HepG2 (cell line): ENCODE results near the gene PRIMA1. TPM values are rescaled to one million over a fixed set of nuclear protein-coding genes. Genes with fewer than 3 reads are reported as not detected.

Experiments
- KDM1A ChIP-seq: IDR thresholded peaks from 2 replicates; pipeline ENCODE4 v1.6.1; 2016; ENCODE audit warnings: missing compliant biosample characterization
- MAZ ChIP-seq, 2 experiments: sonication (generic) in 1 of 2; formaldehyde crosslinking in 1 of 2; IDR thresholded peaks; 2 replicates each; pipeline versions ENCODE4 v1.5.0 to v1.6.1; 2012 to 2020; ENCODE audit warnings: low read depth in 2 of 2, mild to moderate bottlenecking in 2 of 2, borderline replicate concordance in 1 of 2, improper control_type of control experiment in 1 of 2, low read length in 1 of 2, missing genetic modification reagents in 1 of 2, moderate library complexity in 1 of 2
- NFE2 ChIP-seq: sonication (generic); formaldehyde crosslinking; IDR thresholded peaks from 2 replicates; pipeline ENCODE4 v1.4.0; 2020; ENCODE audit warnings: missing genetic modification reagents
- NFYB ChIP-seq: sonication (generic); formaldehyde crosslinking; IDR thresholded peaks from 2 replicates; pipeline ENCODE4 v1.4.0; 2020; ENCODE audit warnings: missing genetic modification reagents
- SAP130 ChIP-seq: IDR thresholded peaks from 2 replicates; pipeline ENCODE4 v1.6.1; 2016; ENCODE audit warnings: low read depth
- ZNF335 ChIP-seq: sonication (generic); formaldehyde crosslinking; IDR thresholded peaks from 2 replicates; pipeline ENCODE4 v1.4.0; 2020; ENCODE audit warnings: missing genetic modification reagents
- ZNF556 ChIP-seq: sonication (generic); formaldehyde crosslinking; IDR thresholded peaks from 2 replicates; pipeline ENCODE4 v1.4.0; 2020; ENCODE audit warnings: mild to moderate bottlenecking, missing genetic modification reagents, borderline replicate concordance
- ZNF562 ChIP-seq: sonication (generic); formaldehyde crosslinking; IDR thresholded peaks from 2 replicates; pipeline ENCODE4 v1.8.0; 2022; ENCODE audit warnings: missing genetic modification reagents, borderline replicate concordance
- ZNF703 ChIP-seq: sonication (generic); formaldehyde crosslinking; IDR thresholded peaks from 2 replicates; pipeline ENCODE4 v1.5.1; 2020; ENCODE audit warnings: missing genetic modification reagents, mild to moderate bottlenecking, moderate library complexity, borderline replicate concordance
- ZNF879 ChIP-seq: sonication (generic); formaldehyde crosslinking; IDR thresholded peaks from 2 replicates; pipeline ENCODE4 v1.8.1; 2023; ENCODE audit warnings: missing genetic modification reagents
- polyA plus RNA-seq, 8 experiments: library from polyadenylated mRNA; depleted of rRNA in 3 of 8; stranded (reverse) in 7 of 8; unstranded in 1 of 8; fragments of >200 nt; fragmentation: Illumina TruSeq in 4 of 8; extraction: Trizol in 4 of 8; gene quantifications; 2 replicates each; pipeline versions ENCODE4 v1.2.1 to v1.2.3, GENCODE V29; 2011 to 2016; ENCODE audit warnings: low read depth in 4 of 8, missing spikeins in 1 of 8, mixed read lengths in 1 of 8; ENCODE audit not compliant: insufficient read depth in 1 of 8
- total RNA-seq, 5 experiments: library from RNA; depleted of rRNA; stranded (reverse); fragments of >200 nt; fragmentation: Illumina TruSeq; extraction: Trizol; gene quantifications; 2 replicates each; pipeline ENCODE4 v1.2.3, GENCODE V29; 2016; ENCODE audit warnings: low read depth in 1 of 5
- TF ChIP-seq, protein P1 (sequence below): sonication (generic); formaldehyde crosslinking; IDR thresholded peaks from 2 replicates; pipeline ENCODE4 v1.4.0; 2020; ENCODE audit warnings: missing genetic modification reagents, mild to moderate bottlenecking, borderline replicate concordance
- TF ChIP-seq, protein P2 (sequence below): sonication (generic); formaldehyde crosslinking; IDR thresholded peaks from 2 replicates; pipeline ENCODE4 v1.5.1; 2020; ENCODE audit warnings: missing genetic modification reagents, mild to moderate bottlenecking, borderline replicate concordance
- TF ChIP-seq, protein P3 (sequence below): sonication (generic); formaldehyde crosslinking; IDR thresholded peaks from 2 replicates; pipeline ENCODE4 v1.8.0; 2022; ENCODE audit warnings: missing genetic modification reagents, low read depth, mild to moderate bottlenecking, borderline replicate concordance
- TF ChIP-seq, protein P4 (sequence below): sonication (generic); formaldehyde crosslinking; IDR thresholded peaks from 2 replicates; pipeline ENCODE4 v1.4.0; 2020; ENCODE audit warnings: missing genetic modification reagents
- TF ChIP-seq, protein P5 (sequence below): sonication (generic); formaldehyde crosslinking; IDR thresholded peaks from 2 replicates; pipeline ENCODE4 v1.5.0; 2020; ENCODE audit warnings: missing genetic modification reagents, mild to moderate bottlenecking, borderline replicate concordance
- TF ChIP-seq, protein P6 (sequence below): sonication (generic); formaldehyde crosslinking; IDR thresholded peaks from 2 replicates; pipeline ENCODE4 v1.5.0; 2020; ENCODE audit warnings: missing genetic modification reagents, mild to moderate bottlenecking, borderline replicate concordance
- TF ChIP-seq, protein P7 (sequence below): sonication (generic); formaldehyde crosslinking; IDR thresholded peaks from 2 replicates; pipeline ENCODE4 v1.4.0; 2020; ENCODE audit warnings: mild to moderate bottlenecking, missing genetic modification reagents

Gene PRIMA1
- total and polyA plus RNA-seq, 2 of the 13 experiments (the other 11 are each of a cell fraction or from before 2014, with no cell fraction given), result 2.4 to 3.2 TPM

DNA sequence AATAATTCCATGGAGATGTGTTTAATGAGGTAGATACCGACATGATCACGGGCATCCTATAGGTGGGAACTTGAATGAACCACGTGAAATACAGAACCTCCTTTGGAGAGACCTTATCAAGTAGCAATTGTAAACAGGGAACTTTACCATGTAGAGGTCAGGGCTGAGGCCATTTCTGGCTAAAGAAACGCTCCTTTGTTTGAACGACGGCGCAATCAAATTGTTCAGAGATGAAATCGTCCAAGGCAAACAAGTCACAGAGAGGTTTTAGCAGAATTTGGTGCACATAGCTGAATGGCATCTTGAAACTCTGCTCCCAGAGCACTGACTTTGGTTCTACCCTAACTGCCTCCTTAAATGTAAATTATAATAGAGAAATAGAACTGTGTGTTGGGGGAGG is 9.8 kb downstream of the PRIMA1 start (continued):
- TF ChIP-seq, protein P1, sequence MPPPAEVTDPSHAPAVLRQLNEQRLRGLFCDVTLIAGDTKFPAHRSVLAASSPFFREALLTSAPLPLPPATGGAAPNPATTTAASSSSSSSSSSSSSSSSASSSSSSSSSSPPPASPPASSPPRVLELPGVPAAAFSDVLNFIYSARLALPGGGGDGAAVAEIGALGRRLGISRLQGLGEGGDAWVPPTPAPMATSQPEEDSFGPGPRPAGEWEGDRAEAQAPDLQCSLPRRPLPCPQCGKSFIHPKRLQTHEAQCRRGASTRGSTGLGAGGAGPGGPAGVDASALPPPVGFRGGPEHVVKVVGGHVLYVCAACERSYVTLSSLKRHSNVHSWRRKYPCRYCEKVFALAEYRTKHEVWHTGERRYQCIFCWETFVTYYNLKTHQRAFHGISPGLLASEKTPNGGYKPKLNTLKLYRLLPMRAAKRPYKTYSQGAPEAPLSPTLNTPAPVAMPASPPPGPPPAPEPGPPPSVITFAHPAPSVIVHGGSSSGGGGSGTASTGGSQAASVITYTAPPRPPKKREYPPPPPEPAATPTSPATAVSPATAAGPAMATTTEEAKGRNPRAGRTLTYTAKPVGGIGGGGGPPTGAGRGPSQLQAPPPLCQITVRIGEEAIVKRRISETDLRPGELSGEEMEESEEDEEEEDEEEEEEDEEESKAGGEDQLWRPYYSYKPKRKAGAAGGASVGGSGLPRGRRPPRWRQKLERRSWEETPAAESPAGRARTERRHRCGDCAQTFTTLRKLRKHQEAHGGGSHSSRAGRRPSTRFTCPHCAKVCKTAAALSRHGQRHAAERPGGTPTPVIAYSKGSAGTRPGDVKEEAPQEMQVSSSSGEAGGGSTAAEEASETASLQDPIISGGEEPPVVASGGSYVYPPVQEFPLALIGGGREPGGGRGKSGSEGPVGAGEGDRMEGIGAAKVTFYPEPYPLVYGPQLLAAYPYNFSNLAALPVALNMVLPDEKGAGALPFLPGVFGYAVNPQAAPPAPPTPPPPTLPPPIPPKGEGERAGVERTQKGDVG (CRISPR knock-in tag), result no peak
- TF ChIP-seq ZNF556 (CRISPR knock-in tag) (no peak), MAZ (IDR thresholded peaks at IDR 0.05; ENCODE audit: borderline replicate concordance, low read depth, low read length) (no peak), MAZ (CRISPR knock-in tag; IDR thresholded peaks at IDR 0.05; ENCODE audit: low read depth) (no peak), ZNF562 (no peak), SAP130 (CRISPR knock-in tag) (peak; percentile 73), ZNF335 (CRISPR knock-in tag) (no peak), NFYB (CRISPR knock-in tag) (no peak), ZNF703 (peak; percentile 56; the same call in 1 of the 2 replicates), KDM1A (CRISPR knock-in tag) (no peak), ZNF879 (CRISPR knock-in tag) (no peak), NFE2 (no peak)
- TF ChIP-seq, protein P2, sequence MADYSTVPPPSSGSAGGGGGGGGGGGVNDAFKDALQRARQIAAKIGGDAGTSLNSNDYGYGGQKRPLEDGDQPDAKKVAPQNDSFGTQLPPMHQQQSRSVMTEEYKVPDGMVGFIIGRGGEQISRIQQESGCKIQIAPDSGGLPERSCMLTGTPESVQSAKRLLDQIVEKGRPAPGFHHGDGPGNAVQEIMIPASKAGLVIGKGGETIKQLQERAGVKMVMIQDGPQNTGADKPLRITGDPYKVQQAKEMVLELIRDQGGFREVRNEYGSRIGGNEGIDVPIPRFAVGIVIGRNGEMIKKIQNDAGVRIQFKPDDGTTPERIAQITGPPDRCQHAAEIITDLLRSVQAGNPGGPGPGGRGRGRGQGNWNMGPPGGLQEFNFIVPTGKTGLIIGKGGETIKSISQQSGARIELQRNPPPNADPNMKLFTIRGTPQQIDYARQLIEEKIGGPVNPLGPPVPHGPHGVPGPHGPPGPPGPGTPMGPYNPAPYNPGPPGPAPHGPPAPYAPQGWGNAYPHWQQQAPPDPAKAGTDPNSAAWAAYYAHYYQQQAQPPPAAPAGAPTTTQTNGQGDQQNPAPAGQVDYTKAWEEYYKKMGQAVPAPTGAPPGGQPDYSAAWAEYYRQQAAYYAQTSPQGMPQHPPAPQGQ, result no peak
- TF ChIP-seq, protein P3, sequence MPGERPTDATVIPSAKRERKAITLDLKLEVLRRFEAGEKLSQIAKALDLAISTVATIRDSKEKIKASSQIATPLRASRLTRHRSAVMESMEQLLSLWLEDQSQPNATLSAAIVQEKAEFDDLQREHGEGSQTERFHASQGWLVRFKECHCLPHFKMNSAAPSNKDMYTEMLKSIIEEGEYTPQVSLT (CRISPR knock-in tag), result 0 out of 2 replicates have a peak, but pooled peaks have one; percentile 44
- TF ChIP-seq, protein P4, sequence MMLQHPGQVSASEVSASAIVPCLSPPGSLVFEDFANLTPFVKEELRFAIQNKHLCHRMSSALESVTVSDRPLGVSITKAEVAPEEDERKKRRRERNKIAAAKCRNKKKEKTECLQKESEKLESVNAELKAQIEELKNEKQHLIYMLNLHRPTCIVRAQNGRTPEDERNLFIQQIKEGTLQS, result peak; percentile 48; the same call in 1 of the 2 replicates
- TF ChIP-seq, protein P5, sequence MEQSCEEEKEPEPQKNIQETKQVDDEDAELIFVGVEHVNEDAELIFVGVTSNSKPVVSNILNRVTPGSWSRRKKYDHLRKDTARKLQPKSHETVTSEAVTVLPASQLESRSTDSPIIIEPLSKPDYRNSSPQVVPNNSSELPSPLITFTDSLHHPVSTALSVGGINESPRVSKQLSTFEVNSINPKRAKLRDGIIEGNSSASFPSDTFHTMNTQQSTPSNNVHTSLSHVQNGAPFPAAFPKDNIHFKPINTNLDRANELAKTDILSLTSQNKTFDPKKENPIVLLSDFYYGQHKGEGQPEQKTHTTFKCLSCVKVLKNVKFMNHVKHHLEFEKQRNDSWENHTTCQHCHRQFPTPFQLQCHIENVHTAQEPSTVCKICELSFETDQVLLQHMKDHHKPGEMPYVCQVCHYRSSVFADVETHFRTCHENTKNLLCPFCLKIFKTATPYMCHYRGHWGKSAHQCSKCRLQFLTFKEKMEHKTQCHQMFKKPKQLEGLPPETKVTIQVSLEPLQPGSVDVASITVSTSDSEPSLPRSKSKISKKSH (CRISPR knock-in tag), result no peak
- TF ChIP-seq, protein P6, sequence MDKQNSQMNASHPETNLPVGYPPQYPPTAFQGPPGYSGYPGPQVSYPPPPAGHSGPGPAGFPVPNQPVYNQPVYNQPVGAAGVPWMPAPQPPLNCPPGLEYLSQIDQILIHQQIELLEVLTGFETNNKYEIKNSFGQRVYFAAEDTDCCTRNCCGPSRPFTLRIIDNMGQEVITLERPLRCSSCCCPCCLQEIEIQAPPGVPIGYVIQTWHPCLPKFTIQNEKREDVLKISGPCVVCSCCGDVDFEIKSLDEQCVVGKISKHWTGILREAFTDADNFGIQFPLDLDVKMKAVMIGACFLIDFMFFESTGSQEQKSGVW (CRISPR knock-in tag), result no peak
- TF ChIP-seq, protein P7, sequence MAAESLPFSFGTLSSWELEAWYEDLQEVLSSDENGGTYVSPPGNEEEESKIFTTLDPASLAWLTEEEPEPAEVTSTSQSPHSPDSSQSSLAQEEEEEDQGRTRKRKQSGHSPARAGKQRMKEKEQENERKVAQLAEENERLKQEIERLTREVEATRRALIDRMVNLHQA (CRISPR knock-in tag), result no peak
